ENCODE data around the gene VSX1.

VSX1 gene

GRCh38 chr20:25087186-25087929, 5.4 kb upstream of the VSX1 start:
- DNase-seq (ENCODE audit: low read depth) = no peak

GRCh38 chr20:25085756-25086495, 4.0 kb upstream of the VSX1 start:
- no peak for DNase-seq (ENCODE audit: low read depth)

GRCh38 chr20:25084626-25085187, 2.8 kb upstream of the VSX1 start:
- DNase-seq (ENCODE audit: low read depth) = no peak

- no peak for DNase-seq (ENCODE audit: low read depth)
These were observed 2.1 kb upstream of the VSX1 start for GRCh38 chr20:25083773-25084625.

- no peak for DNase-seq (ENCODE audit: low read depth)
These were observed 1.3 kb upstream of the VSX1 start for GRCh38 chr20:25083141-25083772.

GRCh38 chr20:25082498-25082873, 545 bp upstream of the VSX1 start:
- no peak for DNase-seq (ENCODE audit: low read depth)

- DNase-seq (ENCODE audit: low read depth) = no peak
These were observed 744 bp downstream of the VSX1 start for GRCh38 chr20:25081065-25081729.

- no peak for DNase-seq (ENCODE audit: low read depth)
These were observed 2.8 kb downstream of the VSX1 start for GRCh38 chr20:25079171-25079570.

GRCh38 chr20:25078662-25079061, 3.3 kb downstream of the VSX1 start:
- DNase-seq (ENCODE audit: low read depth) = no peak

GRCh38 chr20:25077610-25078169, 4.3 kb downstream of the VSX1 start:
- DNase-seq (ENCODE audit: low read depth) = no peak

- DNase-seq (ENCODE audit: low read depth) = no peak
These were observed 5.0 kb downstream of the VSX1 start for GRCh38 chr20:25076731-25077609.

- no peak for DNase-seq (ENCODE audit: low read depth)
These were observed 5.7 kb downstream of the VSX1 start for GRCh38 chr20:25076201-25076600.

- DNase-seq (ENCODE audit: low read depth) = no peak
These were observed 8.4 kb downstream of the VSX1 start for GRCh38 chr20:25073544-25073943.

GRCh38 chr20:25072226-25072811, 9.6 kb downstream of the VSX1 start:
- no peak for DNase-seq (ENCODE audit: low read depth)

GRCh38 chr20:25071734-25072133, 10.2 kb downstream of the VSX1 start:
- no peak for DNase-seq (ENCODE audit: low read depth)

GRCh38 chr20:25070821-25071473, 11.0 kb downstream of the VSX1 start:
- no peak for DNase-seq (ENCODE audit: low read depth)

- no peak for DNase-seq (ENCODE audit: low read depth)
These were observed 14.6 kb downstream of the VSX1 start for GRCh38 chr20:25067102-25067987.

- DNase-seq (ENCODE audit: low read depth) = no peak
These were observed 15.6 kb downstream of the VSX1 start for GRCh38 chr20:25066386-25066785.

Data from stimulated activated CD8-positive, alpha-beta memory T cell treated with anti-CD3 and anti-CD28 coated beads, Interleukin-4, amount 100 ng/mL, for 24 hours (primary cell).